HepG2 (cell line): ENCODE measurements around the gene CFAP61. TPM values are rescaled to one million over a fixed set of nuclear protein-coding genes. Genes with fewer than 3 reads are reported as not detected.

Source experiments
- ATAC-seq: fragments of 200-7000 bp; cut with Tn5 transposase; 3 replicates; pipeline ENCODE4 v1.9.1; 2020; ENCODE audit warnings: mild to moderate bottlenecking, moderate library complexity
- BruUV-seq: library from RNA; stranded (reverse); fragments of 400-500 nt; replicated peaks from 2 replicates; lab custom pipeline; 2021; lab: Mats Ljungman, UMichigan
- CTCF ChIA-PET: fragments of 300-600 bp; formaldehyde crosslinking; extraction: SDS; loops from one replicate; lab custom pipeline; 2021; ENCODE audit warnings: low total read pairs, inconsistent platforms, low intra/inter-chr PET ratio; lab: Yijun Ruan, JAX
- POLR2A ChIA-PET: fragments of 350-600 bp; sonication (Branson Sonifier 250); formaldehyde crosslinking; loops from one replicate; lab custom pipeline; 2020; ENCODE audit warnings: antibody characterized with exemption, inconsistent platforms; lab: Yijun Ruan, JAX
- DNase-seq: peaks from one replicate; pipeline ENCODE4 v3.0.0-alpha.2; 2015; ENCODE audit warnings: low spot score
- FAIRE-seq: peaks from 3 replicates; lab custom pipeline; 2011; peaks lifted over from hg19 to GRCh38; lab: Jason Lieb, UNC
- H2AFZ ChIP-seq: one replicate; pipeline ENCODE4 v1.6.1; 2011; ENCODE audit warnings: low read length, inconsistent platforms
- H3K27ac ChIP-seq: fragments of 300-600 bp; 3 replicates; pipeline ENCODE4 v1.8.0; 2011; ENCODE audit warnings: mixed run types, mild to moderate bottlenecking, mixed read lengths, low read length, inconsistent platforms; ENCODE audit not compliant: insufficient read depth; ENCODE audit errors: extremely low read length
- H3K27me3 ChIP-seq, 2 experiments: fragments of 200-600 bp in 1 of 2; 2 replicates in 1 of 2; 3 replicates in 1 of 2; pipeline versions ENCODE4 v1.6.0 to v1.8.0; 2011; ENCODE audit warnings: low read length in 2 of 2, mild to moderate bottlenecking in 2 of 2, moderate library complexity in 2 of 2, inconsistent platforms in 1 of 2; ENCODE audit not compliant: insufficient read depth in 2 of 2, control insufficient read depth in 1 of 2
- H3K36me3 ChIP-seq, 2 experiments: fragments of 200-600 bp in 1 of 2; replicated peaks in 1 of 2; 2 replicates in 1 of 2; 3 replicates in 1 of 2; pipeline versions ENCODE4 v1.5.1 to v1.8.0; 2011; ENCODE audit warnings: low read length in 2 of 2, inconsistent platforms in 1 of 2; ENCODE audit not compliant: insufficient read depth in 2 of 2, control insufficient read depth in 1 of 2
- H3K4me1 ChIP-seq: 2 replicates; pipeline ENCODE4 v1.5.1; 2012; ENCODE audit warnings: low read length, inconsistent platforms; ENCODE audit not compliant: insufficient read depth
- H3K4me2 ChIP-seq: 2 replicates; pipeline ENCODE4 v1.6.0; 2011; ENCODE audit warnings: low read depth, low read length, inconsistent platforms
- H3K4me3 ChIP-seq, 3 experiments: fragments of 200-600 bp in 1 of 3; sonication (generic), shearing (Covaris generic) in 1 of 3; replicated peaks in 1 of 3; 2 replicates each; pipeline ENCODE4 v1.5.1; 2011 to 2016; ENCODE audit warnings: low read length in 3 of 3, inconsistent platforms in 2 of 3, low read depth in 2 of 3, mild to moderate bottlenecking in 2 of 3, control low read depth in 1 of 3, mixed read lengths in 1 of 3; ENCODE audit not compliant: insufficient read depth in 1 of 3
- H3K79me2 ChIP-seq: one replicate; pipeline ENCODE4 v1.6.1; 2011; ENCODE audit warnings: low read length, inconsistent platforms; ENCODE audit not compliant: insufficient read depth
- H3K9ac ChIP-seq: 2 replicates; pipeline ENCODE4 v1.6.0; 2011; ENCODE audit warnings: mild to moderate bottlenecking, low read depth, low read length, inconsistent platforms; ENCODE audit not compliant: insufficient read depth
- H3K9me3 ChIP-seq: 2 replicates; pipeline ENCODE4 v1.5.1; 2012; ENCODE audit warnings: mild to moderate bottlenecking, low read length
- H4K20me1 ChIP-seq: 2 replicates; pipeline ENCODE4 v1.6.0; 2011; ENCODE audit warnings: inconsistent platforms, mild to moderate bottlenecking, low read length, moderate library complexity; ENCODE audit not compliant: insufficient read depth
- ATF7-NPFF ChIP-seq: sonication (generic); formaldehyde crosslinking; IDR thresholded peaks from 2 replicates; pipeline ENCODE4 v1.8.1; 2023; ENCODE audit warnings: mild to moderate bottlenecking, low read depth, missing genetic modification reagents, moderate library complexity
- BRCA1 ChIP-seq: sonication (generic); formaldehyde crosslinking; IDR thresholded peaks from 2 replicates; pipeline ENCODE4 v1.4.0; 2020; ENCODE audit warnings: missing genetic modification reagents
- BRF2 ChIP-seq: sonication (generic); formaldehyde crosslinking; IDR thresholded peaks from 2 replicates; pipeline ENCODE4 v1.8.1; 2022; ENCODE audit warnings: mild to moderate bottlenecking, missing genetic modification reagents
- FOXO1 ChIP-seq: sonication (generic); formaldehyde crosslinking; IDR thresholded peaks from 2 replicates; pipeline ENCODE4 v1.4.0; 2020; ENCODE audit warnings: missing genetic modification reagents
- ISL2 ChIP-seq: sonication (generic); formaldehyde crosslinking; IDR thresholded peaks from 2 replicates; pipeline ENCODE4 v1.5.0; 2020; ENCODE audit warnings: missing genetic modification reagents
- KDM5A ChIP-seq: fragments of 200-600 bp; sonication (generic); IDR thresholded peaks from 2 replicates; pipeline ENCODE4 v1.7.0; 2018; ENCODE audit warnings: antibody characterized with exemption, mild to moderate bottlenecking, low read length, borderline replicate concordance
- NFKB2 ChIP-seq: sonication (generic); formaldehyde crosslinking; IDR thresholded peaks from 2 replicates; pipeline ENCODE4 v1.4.0; 2020; ENCODE audit warnings: missing genetic modification reagents, borderline replicate concordance
- POLR2AphosphoS5 ChIP-seq: IDR thresholded peaks from 2 replicates; pipeline ENCODE4 v1.6.1; 2012; ENCODE audit warnings: low read depth, low read length
- RAD51 ChIP-seq: fragments of 450-650 bp; IDR thresholded peaks from 2 replicates; pipeline ENCODE4 v1.6.1; 2016; ENCODE audit warnings: borderline replicate concordance
- ZNF207 ChIP-seq: fragments of 450-650 bp; IDR thresholded peaks from 2 replicates; pipeline ENCODE4 v1.6.1; 2016; ENCODE audit warnings: antibody characterized with exemption, borderline replicate concordance
- ZNF460 ChIP-seq: sonication (generic); formaldehyde crosslinking; IDR thresholded peaks from 2 replicates; pipeline ENCODE4 v1.5.1; 2020; ENCODE audit warnings: missing genetic modification reagents, mild to moderate bottlenecking, borderline replicate concordance
- ZNF766 ChIP-seq: sonication (generic); formaldehyde crosslinking; IDR thresholded peaks from 2 replicates; pipeline ENCODE4 v1.5.0; 2020; ENCODE audit warnings: missing genetic modification reagents, borderline replicate concordance
- WGBS: methylation state at CpG from one replicate; pipeline ENCODE4 v1.1.6; 2017; ENCODE audit warnings: low lambda C conversion rate; 5-methylcytosine and 5-hydroxymethylcytosine counted together
- in situ Hi-C: cut with HindIII; loops from 2 replicates; pipeline ENCODE4 v1.10.0; 2017; ENCODE audit warnings: low pct_unique_long_range_greater_than_20kb; ENCODE audit not compliant: extremely low pct_ligation_motif_present
- intact Hi-C: fragments of 100-400 bp; cut with micrococcal nuclease; formaldehyde crosslinking; loops from one replicate; pipeline ENCODE4 v1.10.0; 2022; ENCODE audit not compliant: unreplicated experiment
- polyA plus RNA-seq, 8 experiments: library from polyadenylated mRNA; depleted of rRNA in 3 of 8; stranded (reverse) in 7 of 8; unstranded in 1 of 8; fragments of >200 nt; fragmentation: Illumina TruSeq in 4 of 8; extraction: Trizol in 4 of 8; gene quantifications; 2 replicates each; pipeline versions ENCODE4 v1.2.1 to v1.2.3, GENCODE V29; 2011 to 2016; ENCODE audit warnings: low read depth in 4 of 8, missing spikeins in 1 of 8, mixed read lengths in 1 of 8; ENCODE audit not compliant: insufficient read depth in 1 of 8
- total RNA-seq, 5 experiments: library from RNA; depleted of rRNA; stranded (reverse); fragments of >200 nt; fragmentation: Illumina TruSeq; extraction: Trizol; gene quantifications; 2 replicates each; pipeline ENCODE4 v1.2.3, GENCODE V29; 2016; ENCODE audit warnings: low read depth in 1 of 5

Gene CFAP61
- total and polyA plus RNA-seq, 2 of the 13 experiments (the other 11 are each of a cell fraction or from before 2014, with no cell fraction given) = 0.27 TPM; not detected in 1

GRCh38 chr20:20406306-20406705, 354.0 kb downstream of the CFAP61 start:
- Histone ChIP-seq H3K9me3 (no peaks in the 10 kb centered on the region), H3K36me3 (peaks cover 1 to 2% of the 10 kb centered on the region in 2 experiments; a peak in 4 of 5 replicates), H3K79me2 (no peaks in the 10 kb centered on the region), H3K9ac (no peak overlapping the region), H3K27ac (no peak overlapping the region), H3K4me1 (no peaks in the 10 kb centered on the region), H2AFZ (no peak overlapping the region), H4K20me1 (no peaks in the 10 kb centered on the region), H3K27me3 (no peaks in the 10 kb centered on the region), H3K4me3 (no peak overlapping the region), H3K4me2 (no peak overlapping the region)
- CTCF ChIA-PET = no interaction called here
- no peak for ATAC-seq
- no TSS peak for BruUV-seq
- intact Hi-C loops = no loop called here
- FAIRE-seq = no peak
- 97% methylated on average over 2 of the region's 2 CpGs for WGBS
- in situ Hi-C loops = no loop called here
- TF ChIP-seq KDM5A = no peak
- TF ChIP-seq BRCA1 = no peak
- TF ChIP-seq NFKB2 (CRISPR knock-in tag) = no peak
- TF ChIP-seq FOXO1 = no peak
- TF ChIP-seq ATF7-NPFF = no peak
- no peak for TF ChIP-seq RAD51
- TF ChIP-seq ISL2 (CRISPR knock-in tag) = no peak
- no peak for TF ChIP-seq ZNF207
- TF ChIP-seq BRF2 = no peak
- no peak for TF ChIP-seq POLR2AphosphoS5
- TF ChIP-seq ZNF460 (CRISPR knock-in tag) = no peak
- no peak for TF ChIP-seq ZNF766 (CRISPR knock-in tag)
- no peak for DNase-seq
- POLR2A ChIA-PET = no interaction called here
